A172 (cell line): ENCODE data around the gene RAB3B. TPM values are rescaled to one million over a fixed set of nuclear protein-coding genes. Genes with fewer than 3 reads are reported as not detected.
"Not testable (repeated sequence)": the region's sequence is repeated elsewhere in the genome, so short reads cannot be mapped to it uniquely, and the experiment has no call there.

Experiments used
- DNase-seq: peaks from one replicate; pipeline ENCODE4 v3.0.0-alpha.2; 2015; ENCODE audit warnings: low spot score
- total RNA-seq: library from RNA; depleted of rRNA; stranded (reverse); fragments of >200 nt; shearing (Covaris generic); gene quantifications from 2 replicates; pipeline ENCODE4 v1.2.3, GENCODE V29; 2014; rRNA removed

Gene RAB3B, protein sequence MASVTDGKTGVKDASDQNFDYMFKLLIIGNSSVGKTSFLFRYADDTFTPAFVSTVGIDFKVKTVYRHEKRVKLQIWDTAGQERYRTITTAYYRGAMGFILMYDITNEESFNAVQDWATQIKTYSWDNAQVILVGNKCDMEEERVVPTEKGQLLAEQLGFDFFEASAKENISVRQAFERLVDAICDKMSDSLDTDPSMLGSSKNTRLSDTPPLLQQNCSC
- 7.4 and 9.0 TPM in 2 replicates for total RNA-seq

DNA sequence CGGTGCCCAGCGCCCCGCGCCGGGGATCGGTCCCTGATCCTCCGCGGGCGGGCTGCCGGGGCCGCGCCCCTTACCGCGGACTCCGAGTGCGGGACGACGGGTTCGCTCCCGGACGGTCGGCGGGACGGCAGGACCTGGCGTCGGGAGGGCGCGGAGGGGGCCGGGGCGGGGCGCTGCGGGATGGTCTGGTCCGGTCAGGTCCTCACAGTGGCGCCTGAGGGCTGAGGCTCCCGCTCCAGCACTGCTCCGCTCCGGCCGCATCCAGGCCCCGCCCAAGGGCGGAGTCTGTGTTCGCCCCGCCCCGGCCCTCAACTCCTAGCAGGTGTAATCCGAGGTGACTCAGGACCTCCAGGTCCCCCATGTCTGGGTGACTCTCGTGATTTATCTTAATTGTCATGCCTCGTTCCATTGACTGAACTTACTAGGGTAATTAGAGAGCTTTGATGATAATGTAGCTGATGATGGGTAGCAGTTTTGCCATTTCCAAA, at the start of gene RAB3B:
Gene RAB3B (minus strand): TSS at position 223 of the 488 bp plus-strand sequence. CDS start 13,583 bp downstream, outside the sequence.
- DNase-seq, result peak; percentile 69

- no peak for DNase-seq
These were observed 47.4 kb upstream of the RAB3B start for GRCh38 chr1:52037909-52038308.

DNA sequence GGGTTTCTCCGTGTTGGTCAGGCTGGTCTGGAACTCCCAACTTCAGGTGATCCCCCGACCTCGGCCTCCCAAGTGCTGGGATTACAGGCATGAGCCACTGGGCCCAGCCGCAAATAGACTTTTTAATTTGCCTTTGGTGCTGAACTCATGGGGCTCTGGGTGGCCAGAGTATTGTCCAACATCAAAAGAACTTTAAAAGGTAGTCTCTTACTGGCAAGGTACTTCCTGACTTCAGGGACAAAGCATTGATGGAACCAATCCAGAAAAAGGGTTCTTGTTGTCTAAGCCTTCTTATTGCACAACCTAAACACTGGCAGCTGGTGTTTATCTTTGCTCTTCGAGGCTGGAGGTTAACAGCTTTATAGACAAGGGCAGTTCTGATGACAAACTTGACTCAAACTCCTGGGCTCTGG, 46.9 kb upstream of the RAB3B start:
- no peak for DNase-seq

DNA sequence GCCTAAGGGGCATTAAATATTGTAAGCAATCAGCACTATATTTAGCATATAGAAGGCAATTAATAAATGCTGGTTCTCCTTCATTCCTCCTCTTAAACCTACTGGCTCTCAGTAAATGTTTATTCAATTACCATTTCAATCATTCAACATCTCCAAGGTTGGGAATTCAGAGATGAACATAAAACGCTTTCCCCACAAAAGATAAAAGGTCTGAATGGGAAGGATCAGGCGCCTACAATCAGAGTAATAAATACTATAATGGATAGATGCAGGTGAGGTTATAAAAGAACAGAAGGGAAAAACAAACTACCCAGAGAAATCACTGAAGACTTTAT, 43.5 kb upstream of the RAB3B start:
- DNase-seq, result no peak

DNA sequence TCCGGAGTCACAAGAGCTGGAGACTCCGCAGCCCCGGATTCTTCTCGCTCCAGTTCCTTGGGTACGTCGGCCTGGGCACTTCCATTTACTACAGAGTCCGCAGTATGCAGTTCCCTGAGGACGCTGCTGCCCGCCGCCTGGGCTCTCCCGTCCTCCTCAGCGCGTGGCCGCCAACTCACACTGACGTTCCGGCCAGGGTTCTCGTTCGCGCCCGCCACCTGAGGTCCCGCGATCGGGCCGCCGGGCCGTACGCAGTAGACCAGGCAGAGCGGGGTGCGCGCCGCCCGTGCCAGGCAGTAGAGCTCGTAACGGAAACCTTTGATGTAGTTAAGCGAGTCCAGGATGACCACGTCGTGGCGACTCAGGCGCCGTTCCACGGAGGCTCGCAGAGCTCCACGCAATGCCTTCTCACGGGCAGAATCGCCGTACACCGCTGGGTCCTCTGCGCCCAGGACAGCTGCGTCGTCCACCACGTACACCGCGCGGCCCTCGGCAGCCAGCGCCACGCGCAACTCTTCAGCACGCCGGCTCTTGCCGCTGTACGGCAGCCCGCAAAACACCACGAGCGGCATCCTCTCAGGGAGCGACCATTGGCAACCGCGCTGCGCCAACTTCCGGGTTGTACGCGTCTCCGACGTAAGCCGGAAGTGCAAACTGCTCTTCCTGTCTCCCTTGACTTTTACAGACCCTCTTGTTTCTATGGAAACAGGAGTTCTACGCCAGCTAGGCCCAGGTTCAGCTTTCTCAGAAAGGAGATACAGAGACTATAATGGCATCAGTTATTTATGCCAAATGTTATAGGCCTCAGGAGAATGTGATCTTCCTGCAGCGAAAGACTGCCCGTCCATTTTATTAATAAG, 42.9 kb upstream of the RAB3B start, which contains the start of gene KTI12:
Gene KTI12 (minus strand): TSS at position 621 of the 860 bp plus-strand sequence. CDS start 49 bp downstream, at position 572.
- peak; percentile 74 for DNase-seq

DNA sequence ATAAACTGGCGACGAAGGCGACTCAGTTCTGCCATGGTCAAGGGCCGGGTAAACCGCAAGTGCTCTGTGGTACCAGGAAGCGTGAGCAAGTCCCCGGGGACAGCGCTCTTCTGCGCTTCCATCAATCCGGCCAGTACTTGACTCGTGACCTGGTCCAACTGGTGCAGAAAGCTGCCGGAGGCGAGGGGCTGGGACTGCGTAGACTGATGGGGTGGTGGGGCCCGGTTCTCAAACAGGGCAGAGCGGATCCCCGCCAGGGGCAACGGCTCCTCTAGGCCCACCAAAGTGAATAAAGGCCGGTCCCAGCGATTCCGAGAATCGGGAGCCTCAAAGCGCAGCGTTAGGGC, 42.3 kb upstream of the RAB3B start:
- DNase-seq, result peak; percentile 21

DNA sequence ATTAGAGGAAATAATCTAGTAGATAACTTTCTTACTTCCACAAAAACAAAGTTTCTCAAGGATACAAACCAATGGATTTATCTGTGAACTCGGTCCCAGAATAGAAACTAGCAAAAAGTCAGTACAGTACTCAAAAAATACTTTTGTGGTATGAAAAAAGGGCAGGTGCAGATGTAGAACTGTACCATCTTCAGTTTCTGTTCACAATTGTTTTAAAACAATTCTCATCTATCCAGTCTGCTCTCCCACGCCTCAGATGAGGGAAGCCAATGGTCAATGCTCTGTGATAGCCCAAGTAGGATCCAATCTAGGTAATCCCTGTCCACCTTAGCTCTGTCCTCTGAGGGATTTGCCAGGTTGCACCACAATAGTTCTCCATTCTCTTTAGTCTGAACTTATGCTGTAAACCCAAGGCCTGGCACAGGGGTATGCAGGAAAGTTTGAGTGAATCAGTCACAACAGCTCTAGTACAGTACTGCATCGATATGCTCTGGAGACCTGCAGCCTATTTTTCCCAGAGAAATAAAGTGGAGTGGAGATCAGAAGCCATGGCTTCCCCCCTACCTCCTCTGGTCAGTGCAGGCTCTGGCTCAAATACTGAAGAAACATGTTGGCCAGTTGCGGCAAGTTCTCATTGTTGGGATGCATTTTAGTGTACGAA, 41.8 kb upstream of the RAB3B start:
- no peak for DNase-seq

DNA sequence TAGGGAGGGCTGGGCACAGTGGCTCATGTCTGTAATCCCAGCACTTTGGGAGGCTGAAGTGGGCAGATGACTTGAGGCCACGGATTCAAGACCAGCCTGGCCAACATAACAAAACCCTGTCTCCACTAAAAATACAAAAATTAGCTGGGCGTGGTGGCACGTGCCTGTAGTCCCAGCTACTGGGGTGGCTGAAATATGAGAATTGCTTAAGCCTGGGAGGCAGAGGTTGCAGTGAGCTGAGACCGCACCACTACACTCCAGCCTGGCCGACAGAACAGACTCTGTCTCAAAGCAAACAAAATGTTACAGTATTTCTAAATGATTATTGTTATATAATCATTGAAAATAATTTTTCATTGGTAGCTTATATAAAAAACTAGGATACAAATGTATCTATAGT, 38.3 kb upstream of the RAB3B start:
- not testable (repeated sequence) for DNase-seq

GRCh38 chr1:52028328-52028727, 37.8 kb upstream of the RAB3B start:
- no peak for DNase-seq

DNA sequence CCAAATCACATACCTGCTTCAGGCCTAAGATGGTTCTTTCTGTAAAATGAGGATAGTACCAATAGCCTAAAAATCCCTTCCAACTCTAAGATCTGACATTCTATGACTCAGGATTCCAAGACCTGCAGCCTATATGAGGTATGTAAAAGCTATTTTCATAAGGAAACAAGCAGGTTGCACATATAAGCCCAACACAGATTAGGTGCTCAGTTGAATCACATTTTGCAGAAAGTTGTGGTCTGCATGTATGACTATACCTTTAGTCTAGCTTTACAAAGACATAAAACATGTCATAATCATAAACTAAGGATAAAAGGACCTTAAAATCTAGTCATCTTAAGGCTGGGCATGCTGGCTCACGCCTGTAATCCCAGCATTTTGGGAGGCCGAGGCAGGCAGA, 35.8 kb upstream of the RAB3B start:
- DNase-seq, result no peak

DNA sequence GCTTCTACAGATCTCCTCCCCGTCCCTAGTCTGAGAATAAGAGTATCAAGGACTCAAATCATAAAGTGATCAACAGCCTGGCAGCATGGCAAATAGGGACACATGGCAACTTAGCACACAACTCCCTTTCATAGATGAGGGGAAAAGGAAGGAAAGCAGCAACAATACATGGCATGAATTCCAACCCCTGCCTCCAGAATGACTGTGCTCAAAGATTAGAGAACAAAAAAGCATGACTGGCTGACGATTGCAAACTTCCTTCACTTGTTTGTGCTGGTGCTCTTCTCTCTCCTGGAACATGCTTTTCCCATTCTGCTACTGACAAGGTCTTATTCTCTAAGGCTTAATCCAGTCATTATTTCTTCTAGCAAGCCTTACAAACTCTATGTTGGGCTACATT, 31.6 kb upstream of the RAB3B start:
- no peak for DNase-seq

DNA sequence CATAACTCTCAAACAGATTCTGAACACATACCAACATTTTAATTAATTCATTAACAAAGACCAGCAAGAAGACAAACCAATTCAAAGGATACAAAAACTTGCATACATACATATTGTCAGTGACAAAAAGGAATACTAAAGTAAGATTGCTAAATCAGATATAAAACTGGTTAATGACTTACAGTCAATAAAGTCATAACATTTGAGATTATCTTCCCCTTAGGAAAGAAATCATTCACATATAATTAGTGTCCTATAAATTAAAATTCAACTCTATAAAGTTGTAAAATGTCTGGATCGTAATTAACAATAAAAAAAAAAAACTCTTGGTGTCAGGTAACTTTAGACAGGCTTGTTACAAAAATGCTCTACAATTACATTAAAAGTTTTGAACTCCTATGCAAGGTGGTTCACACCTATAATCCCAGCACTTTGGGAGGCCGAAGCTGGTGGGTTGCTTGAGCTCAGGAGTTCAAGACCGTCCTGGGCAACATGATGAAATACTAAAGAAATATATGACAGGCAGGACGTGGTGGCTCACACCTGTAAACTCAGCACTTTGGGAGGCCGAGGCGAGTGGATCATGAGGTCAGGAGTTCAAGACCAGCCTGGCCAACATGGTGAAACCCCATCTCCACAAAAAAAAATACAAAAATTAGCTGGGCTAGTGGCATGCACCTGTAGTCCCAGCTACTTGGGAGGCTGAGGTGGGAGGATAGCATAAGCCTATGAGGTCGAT, 17.7 kb upstream of the RAB3B start:
- DNase-seq, result no peak

DNA sequence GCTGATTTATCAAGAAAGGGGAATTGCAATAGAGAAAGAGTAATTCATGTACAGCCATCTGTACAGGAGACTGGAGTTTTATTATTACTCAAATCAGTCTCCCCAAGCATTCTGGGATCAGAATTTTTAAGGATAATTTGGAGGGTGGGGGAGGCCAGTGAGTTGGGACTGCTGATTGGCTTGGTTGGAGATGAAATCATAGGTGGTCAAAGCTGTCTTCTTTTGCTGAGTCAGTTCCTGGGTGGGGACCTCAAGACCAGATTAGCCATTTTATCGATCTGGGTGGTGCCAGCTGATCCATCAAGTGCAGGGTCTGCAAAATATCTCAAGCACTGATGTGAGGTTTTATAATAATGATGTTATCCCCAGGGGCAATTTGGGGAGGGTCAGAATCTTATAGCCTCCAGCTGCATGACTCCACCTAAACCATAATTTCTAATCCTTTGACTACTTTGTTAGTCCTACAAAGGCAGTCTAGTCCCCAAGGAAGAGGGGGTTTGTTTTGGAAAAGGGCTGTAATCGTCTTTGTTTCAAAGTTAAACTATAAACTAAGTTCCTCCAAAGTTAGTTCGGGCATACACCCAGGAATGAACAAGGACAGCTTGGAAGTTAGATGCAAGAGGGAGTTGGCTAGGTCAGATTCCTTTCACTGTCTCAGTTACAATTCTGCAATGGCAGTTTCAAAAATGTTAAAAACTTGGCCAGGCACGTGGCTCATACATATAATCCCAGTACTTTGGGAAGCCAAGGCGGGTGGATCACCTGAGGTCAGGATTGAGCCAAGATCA, 16.9 kb upstream of the RAB3B start:
- DNase-seq, result no peak

DNA sequence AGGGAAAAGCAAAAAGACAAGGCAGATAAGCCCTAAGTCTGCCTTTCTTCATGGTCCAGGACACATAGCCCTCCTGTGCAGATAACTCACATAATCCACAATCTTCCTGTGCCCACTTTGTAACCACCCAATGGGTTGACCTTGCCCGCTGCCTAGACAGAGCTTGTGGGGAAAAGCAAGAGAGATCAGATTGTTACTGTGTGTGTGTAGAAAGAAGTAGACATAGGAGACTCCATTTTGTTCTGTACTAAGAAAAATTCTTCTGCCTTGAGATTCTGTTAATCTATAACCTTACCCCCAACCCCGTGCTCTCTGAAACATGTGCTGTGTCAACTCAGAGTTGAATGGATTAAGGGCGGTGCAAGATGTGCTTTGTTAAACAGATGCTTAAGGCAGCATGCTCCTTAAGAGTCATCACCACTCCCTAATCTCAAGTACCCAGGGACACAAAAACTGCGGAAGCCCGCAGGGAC, 15.6 kb upstream of the RAB3B start:
- not testable (repeated sequence) for DNase-seq

- peak; percentile 47 for DNase-seq
These were observed 15.0 kb upstream of the RAB3B start for GRCh38 chr1:52005548-52005947.

DNA sequence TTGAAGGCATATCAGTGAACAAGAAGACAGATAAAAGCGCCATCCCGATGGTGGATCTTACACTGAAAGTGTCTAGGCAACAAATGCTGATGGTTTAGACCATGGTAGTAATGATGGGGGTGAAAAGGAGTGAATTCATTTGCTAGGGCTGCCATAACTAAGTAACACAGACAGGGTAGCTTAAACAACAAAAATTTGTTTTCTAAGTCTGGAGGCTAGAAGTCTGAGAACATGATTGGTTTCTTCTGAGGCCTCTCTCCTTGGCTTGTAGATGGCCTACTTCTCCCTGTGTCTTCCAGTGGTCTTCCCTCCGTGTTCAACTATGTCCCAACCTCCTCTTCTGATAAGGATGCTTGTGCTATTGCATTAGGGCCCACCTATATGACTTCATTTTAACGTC, 13.4 kb upstream of the RAB3B start:
- DNase-seq, result no peak

GRCh38 chr1:52002038-52002917, 11.8 kb upstream of the RAB3B start:
- peak; percentile 89 for DNase-seq

- no peak for DNase-seq
These were observed 8.2 kb upstream of the RAB3B start for GRCh38 chr1:51998701-51999100.

- DNase-seq, result no peak
These were observed 7.5 kb upstream of the RAB3B start for GRCh38 chr1:51997974-51998382.
